Right lobe of liver (tissue), 6 donors: ENCODE results near the gene TJP1. TPM values are rescaled to one million over a fixed set of nuclear protein-coding genes. Genes with fewer than 3 reads are reported as not detected.

ENCODE experiments used
- ATAC-seq, 4 donors: fragments of 200-7000 bp; cut with Tn5 transposase; one replicate each; pipeline ENCODE4 v1.9.1; 2020; ENCODE audit warnings: mild to moderate bottlenecking in 4 of 4, moderate library complexity in 4 of 4
- DNase-seq, 3 donors: peaks; one replicate each; pipeline ENCODE4 v3.0.0-alpha.2; 2020
- H3K27ac ChIP-seq, 3 donors: fragments of 200-600 bp; one replicate each; pipeline ENCODE4 v1.8.0; 2022
- H3K27me3 ChIP-seq, 2 donors: fragments of 200-600 bp; one replicate each; pipeline ENCODE4 v1.8.0; 2022
- H3K36me3 ChIP-seq, 4 donors: fragments of 200-600 bp; sonication (generic) in 1 of 4; one replicate each; pipeline versions ENCODE4 v1.5.1 to v1.8.0; 2017 to 2022; ENCODE audit warnings: control low read depth in 1 of 4
- H3K4me1 ChIP-seq, 4 donors: fragments of 200-600 bp; sonication (generic) in 1 of 4; one replicate each; pipeline versions ENCODE4 v1.5.1 to v1.8.0; 2017 to 2022; ENCODE audit warnings: control low read depth in 1 of 4
- H3K4me3 ChIP-seq, 3 donors: fragments of 200-600 bp; one replicate each; pipeline ENCODE4 v1.8.0; 2022
- H3K9me3 ChIP-seq, 4 donors: fragments of 200-600 bp; sonication (generic) in 1 of 4; one replicate each; pipeline versions ENCODE4 v1.5.1 to v1.8.0; 2017 to 2022; ENCODE audit warnings: control low read depth in 1 of 4
- POLR2A ChIP-seq: fragments of 450-650 bp; IDR thresholded peaks from one replicate; pipeline ENCODE4 v1.6.1; 2017; ENCODE audit warnings: antibody characterized with exemption, mild to moderate bottlenecking
- WGBS: methylation state at CpG from one replicate; pipeline ENCODE4 v1.1.6; 2018; ENCODE audit warnings: low coverage, low lambda C conversion rate; ENCODE audit not compliant: insufficient coverage; ENCODE audit errors: missing lambda C conversion rate; 5-methylcytosine and 5-hydroxymethylcytosine counted together
- intact Hi-C, 2 donors: fragments of 100-400 bp; cut with DNase I; formaldehyde crosslinking; loops; one replicate each; pipeline versions ENCODE4 v1.11.2 to v1.14.1; 2022
- total RNA-seq, 6 experiments: library from RNA; depleted of rRNA in 2 of 6; stranded (reverse); fragments of >200 nt in 2 of 6; fragmentation: NEBNext Ultra II Directional in 3 of 6; extraction: Animal tissue kit (Norgen Biotek cat#: 25700) in 3 of 6; gene quantifications; one replicate each; pipeline versions ENCODE4 v1.1.0 to v1.2.4, GENCODE V29; 2016 to 2023
- TF ChIP-seq, protein P1 (sequence below), 4 donors: fragments of 200-600 bp in 3 of 4; fragments of 450-650 bp in 1 of 4; IDR thresholded peaks; one replicate each; pipeline versions ENCODE4 v1.5.1 to v1.8.0; 2016 to 2022; ENCODE audit warnings: antibody characterized with exemption in 4 of 4, mild to moderate bottlenecking in 2 of 4
- donor health status: DM: no; HTN: yes; CAD: no.
- donor health status: DM: no; HTN: no; CAD: no.
- donor health status: DM: no; HTN: no; CAD: no.
- donor health status: DM: no; HTN: yes; CAD: no.
- donor health status: DM: no; HTN: yes; CAD: no.

TJP1 gene
- total RNA-seq, 6 experiments from 2014 or later = 22.5 to 57.3 (median 35.9) TPM

DNA sequence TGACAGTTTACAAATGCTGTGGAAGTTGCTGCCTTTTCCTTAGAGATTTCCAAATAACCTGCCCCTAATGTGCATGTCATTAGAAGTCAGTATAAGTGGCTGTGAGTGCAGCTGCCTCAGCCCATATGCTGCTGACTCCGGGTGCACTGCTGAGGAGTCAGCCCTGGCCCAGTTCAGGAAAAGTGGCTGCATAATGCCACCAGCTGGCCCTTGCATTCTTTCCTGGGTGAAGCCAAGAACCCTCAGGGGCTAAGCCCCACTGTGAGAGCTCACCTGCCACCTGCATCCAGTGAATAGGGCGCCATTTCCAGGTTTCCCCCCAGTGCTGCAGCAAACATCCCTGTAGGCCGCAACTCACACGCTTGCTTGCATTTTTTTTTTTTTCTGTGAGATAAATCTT is 139.9 kb downstream of the TJP1 start:
- H3K27me3 ChIP-seq = no peaks in the 10 kb centered on the region
- intact Hi-C loops = no loop called here
- no peak for DNase-seq
- H3K36me3 ChIP-seq = no peaks in the 10 kb centered on the region
- no peaks in the 10 kb centered on the region for H3K9me3 ChIP-seq
- H3K4me3 ChIP-seq = no peak overlapping the region
- H3K4me1 ChIP-seq = peaks cover 0 to 8% (median 0%) of the 10 kb centered on the region in 4 donors
- no peak overlapping the region for H3K27ac ChIP-seq
- ATAC-seq = no peak
- WGBS = 93% methylated on average over 4 of the region's 4 CpGs
- TF ChIP-seq POLR2A = no peak
- TF ChIP-seq, protein P1, sequence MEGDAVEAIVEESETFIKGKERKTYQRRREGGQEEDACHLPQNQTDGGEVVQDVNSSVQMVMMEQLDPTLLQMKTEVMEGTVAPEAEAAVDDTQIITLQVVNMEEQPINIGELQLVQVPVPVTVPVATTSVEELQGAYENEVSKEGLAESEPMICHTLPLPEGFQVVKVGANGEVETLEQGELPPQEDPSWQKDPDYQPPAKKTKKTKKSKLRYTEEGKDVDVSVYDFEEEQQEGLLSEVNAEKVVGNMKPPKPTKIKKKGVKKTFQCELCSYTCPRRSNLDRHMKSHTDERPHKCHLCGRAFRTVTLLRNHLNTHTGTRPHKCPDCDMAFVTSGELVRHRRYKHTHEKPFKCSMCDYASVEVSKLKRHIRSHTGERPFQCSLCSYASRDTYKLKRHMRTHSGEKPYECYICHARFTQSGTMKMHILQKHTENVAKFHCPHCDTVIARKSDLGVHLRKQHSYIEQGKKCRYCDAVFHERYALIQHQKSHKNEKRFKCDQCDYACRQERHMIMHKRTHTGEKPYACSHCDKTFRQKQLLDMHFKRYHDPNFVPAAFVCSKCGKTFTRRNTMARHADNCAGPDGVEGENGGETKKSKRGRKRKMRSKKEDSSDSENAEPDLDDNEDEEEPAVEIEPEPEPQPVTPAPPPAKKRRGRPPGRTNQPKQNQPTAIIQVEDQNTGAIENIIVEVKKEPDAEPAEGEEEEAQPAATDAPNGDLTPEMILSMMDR (IDR thresholded peaks at IDR 0.05) = no peak

- Histone ChIP-seq H3K4me3 (no peak overlapping the region), H3K27ac (no peak overlapping the region), H3K9me3 (no peaks in the 10 kb centered on the region), H3K36me3 (no peaks in the 10 kb centered on the region), H3K4me1 (peaks cover 0 to 3% (median 0%) of the 10 kb centered on the region in 4 donors), H3K27me3 (no peaks in the 10 kb centered on the region)
- no peak for TF ChIP-seq POLR2A
- TF ChIP-seq, protein P1 (IDR thresholded peaks at IDR 0.05) = no peak
- intact Hi-C loops = no loop called here
- 100% methylated on average over 1 of the region's 9 CpGs for WGBS
- DNase-seq (no peak), ATAC-seq (no peak)
Measured at GRCh38 chr15:29681946-29682345, 140.3 kb downstream of the TJP1 start.

DNA sequence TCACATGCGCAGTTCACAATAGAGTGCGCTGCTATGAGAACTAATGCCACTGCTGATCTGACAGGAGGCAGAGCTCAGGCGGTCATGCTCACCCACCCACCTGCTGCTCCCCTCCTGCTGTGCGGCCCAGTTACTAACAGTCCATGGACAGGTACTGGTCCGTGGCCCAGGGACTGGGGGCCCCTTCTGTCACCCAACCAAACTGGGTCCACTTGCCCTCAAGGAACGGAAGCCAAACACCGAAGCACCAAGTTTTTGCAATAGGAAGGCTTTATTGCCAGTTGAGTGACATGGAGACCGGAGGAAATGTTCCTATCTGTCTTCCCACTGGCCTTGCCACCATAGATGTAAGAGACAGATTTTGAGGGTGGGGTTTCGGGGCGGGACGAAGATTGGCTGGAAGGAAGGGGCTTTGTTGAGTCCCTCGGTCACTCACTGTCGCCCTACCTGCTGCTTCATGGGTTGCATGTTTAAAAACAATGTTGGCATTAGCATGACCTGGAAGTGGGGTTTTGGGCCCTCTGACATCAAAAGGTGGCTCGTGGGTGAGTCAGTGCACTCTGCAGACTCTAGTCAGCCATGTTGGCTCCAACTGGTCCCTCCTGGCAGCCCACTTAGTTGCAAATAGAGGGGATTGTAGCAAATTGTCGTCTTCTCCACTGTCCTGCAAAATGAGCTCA is 141.0 kb downstream of the TJP1 start:
- H3K4me3 ChIP-seq = no peak overlapping the region
- H3K9me3 ChIP-seq = no peaks in the 10 kb centered on the region
- 87% methylated on average over 7 of the region's 15 CpGs for WGBS
- no peak for DNase-seq
- H3K4me1 ChIP-seq = no peaks in the 10 kb centered on the region
- H3K36me3 ChIP-seq = no peaks in the 10 kb centered on the region
- intact Hi-C loops = no loop called here
- H3K27me3 ChIP-seq = no peaks in the 10 kb centered on the region
- TF ChIP-seq, protein P1 (IDR thresholded peaks at IDR 0.05) = no peak
- no peak for TF ChIP-seq POLR2A
- no peak overlapping the region for H3K27ac ChIP-seq
- ATAC-seq = no peak

GRCh38 chr15:29680465-29681165 is 141.7 kb downstream of the TJP1 start:
- intact Hi-C loops = no loop called here
- DNase-seq (no peak), ATAC-seq (no peak)
- Histone ChIP-seq H3K4me3 (no peak overlapping the region), H3K27me3 (no peaks in the 10 kb centered on the region), H3K36me3 (no peaks in the 10 kb centered on the region), H3K27ac (no peak overlapping the region), H3K4me1 (peaks cover 0 to 6% (median 0%) of the 10 kb centered on the region in 4 donors), H3K9me3 (no peaks in the 10 kb centered on the region)
- TF ChIP-seq, protein P1 (IDR thresholded peaks at IDR 0.05) = no peak
- no peak for TF ChIP-seq POLR2A
- 63% methylated on average over 9 of the region's 12 CpGs for WGBS
